Lower lobe of right lung (tissue), 2 donors: ENCODE data around the gene E2F3. TPM values are rescaled to one million over a fixed set of nuclear protein-coding genes. Genes with fewer than 3 reads are reported as not detected.

Experiments
- ATAC-seq, 2 donors: fragments of 200-7000 bp; cut with Tn5 transposase; one replicate each; pipeline ENCODE4 v1.9.1; 2020 to 2022; ENCODE audit warnings: mild to moderate bottlenecking in 2 of 2, moderate library complexity in 2 of 2
- DNase-seq: peaks from one replicate; pipeline ENCODE4 v3.0.0-alpha.2; 2020
- H3K27ac ChIP-seq: fragments of 200-600 bp; one replicate; pipeline ENCODE4 v1.8.0; 2022
- H3K27me3 ChIP-seq: fragments of 200-600 bp; one replicate; pipeline ENCODE4 v1.8.0; 2022; ENCODE audit warnings: low read depth
- H3K36me3 ChIP-seq: fragments of 200-600 bp; one replicate; pipeline ENCODE4 v1.8.0; 2022; ENCODE audit warnings: mild to moderate bottlenecking
- H3K4me1 ChIP-seq: fragments of 200-600 bp; one replicate; pipeline ENCODE4 v1.8.0; 2022
- H3K4me3 ChIP-seq: fragments of 200-600 bp; one replicate; pipeline ENCODE4 v1.8.0; 2022; ENCODE audit warnings: mild to moderate bottlenecking
- H3K9me3 ChIP-seq: fragments of 200-600 bp; one replicate; pipeline ENCODE4 v1.8.0; 2022
- intact Hi-C: fragments of 100-400 bp; cut with DNase I; formaldehyde crosslinking; loops from one replicate; pipeline ENCODE4 v1.11.0; 2022
- total RNA-seq: library from RNA; stranded (reverse); fragmentation: NEBNext Ultra II Directional; extraction: Animal tissue kit (Norgen Biotek cat#: 25700); gene quantifications from one replicate; pipeline ENCODE4 v1.2.1, GENCODE V29; 2021
- TF ChIP-seq, protein P1 (sequence below): fragments of 200-600 bp; IDR thresholded peaks from one replicate; pipeline ENCODE4 v1.8.0; 2022; ENCODE audit warnings: antibody characterized with exemption, mild to moderate bottlenecking
- donor health status: DM: no; HTN: yes; CAD: no; lungs with severe emphysema.

E2F3 gene
- total RNA-seq, 1 donor from 2014 or later = 9.8 TPM

DNA sequence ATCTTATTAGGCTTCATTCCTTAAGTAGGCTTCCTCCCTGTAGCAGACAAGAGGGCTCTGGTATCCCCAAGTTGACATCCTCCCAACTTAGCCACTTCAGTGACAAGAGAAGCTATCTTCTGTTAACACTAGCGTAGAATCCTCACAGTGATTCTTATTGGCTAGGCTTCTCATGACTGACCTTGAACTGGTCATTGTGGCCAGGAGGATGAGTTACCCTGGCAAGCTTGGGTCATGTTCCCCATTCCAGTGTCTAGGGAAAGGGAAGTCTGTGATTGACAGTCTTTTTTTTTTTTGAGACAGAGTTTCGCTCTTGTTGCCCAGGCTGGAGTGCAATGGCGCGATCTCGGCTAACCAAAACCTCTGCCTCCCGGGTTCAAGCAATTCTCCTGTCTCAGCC, 139.7 kb downstream of the E2F3 start:
- TF ChIP-seq, protein P1, sequence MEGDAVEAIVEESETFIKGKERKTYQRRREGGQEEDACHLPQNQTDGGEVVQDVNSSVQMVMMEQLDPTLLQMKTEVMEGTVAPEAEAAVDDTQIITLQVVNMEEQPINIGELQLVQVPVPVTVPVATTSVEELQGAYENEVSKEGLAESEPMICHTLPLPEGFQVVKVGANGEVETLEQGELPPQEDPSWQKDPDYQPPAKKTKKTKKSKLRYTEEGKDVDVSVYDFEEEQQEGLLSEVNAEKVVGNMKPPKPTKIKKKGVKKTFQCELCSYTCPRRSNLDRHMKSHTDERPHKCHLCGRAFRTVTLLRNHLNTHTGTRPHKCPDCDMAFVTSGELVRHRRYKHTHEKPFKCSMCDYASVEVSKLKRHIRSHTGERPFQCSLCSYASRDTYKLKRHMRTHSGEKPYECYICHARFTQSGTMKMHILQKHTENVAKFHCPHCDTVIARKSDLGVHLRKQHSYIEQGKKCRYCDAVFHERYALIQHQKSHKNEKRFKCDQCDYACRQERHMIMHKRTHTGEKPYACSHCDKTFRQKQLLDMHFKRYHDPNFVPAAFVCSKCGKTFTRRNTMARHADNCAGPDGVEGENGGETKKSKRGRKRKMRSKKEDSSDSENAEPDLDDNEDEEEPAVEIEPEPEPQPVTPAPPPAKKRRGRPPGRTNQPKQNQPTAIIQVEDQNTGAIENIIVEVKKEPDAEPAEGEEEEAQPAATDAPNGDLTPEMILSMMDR = no peak
- peaks cover 8% of the 10 kb centered on the region for H3K4me1 ChIP-seq
- ATAC-seq (peak; percentile 48 to 77), DNase-seq (no peak)
- no peaks in the 10 kb centered on the region for H3K9me3 ChIP-seq
- H3K27ac ChIP-seq = no peak overlapping the region
- H3K4me3 ChIP-seq = no peak overlapping the region
- intact Hi-C loops = no loop called here
- no peaks in the 10 kb centered on the region for H3K27me3 ChIP-seq
- peaks cover 36% of the 10 kb centered on the region for H3K36me3 ChIP-seq

DNA sequence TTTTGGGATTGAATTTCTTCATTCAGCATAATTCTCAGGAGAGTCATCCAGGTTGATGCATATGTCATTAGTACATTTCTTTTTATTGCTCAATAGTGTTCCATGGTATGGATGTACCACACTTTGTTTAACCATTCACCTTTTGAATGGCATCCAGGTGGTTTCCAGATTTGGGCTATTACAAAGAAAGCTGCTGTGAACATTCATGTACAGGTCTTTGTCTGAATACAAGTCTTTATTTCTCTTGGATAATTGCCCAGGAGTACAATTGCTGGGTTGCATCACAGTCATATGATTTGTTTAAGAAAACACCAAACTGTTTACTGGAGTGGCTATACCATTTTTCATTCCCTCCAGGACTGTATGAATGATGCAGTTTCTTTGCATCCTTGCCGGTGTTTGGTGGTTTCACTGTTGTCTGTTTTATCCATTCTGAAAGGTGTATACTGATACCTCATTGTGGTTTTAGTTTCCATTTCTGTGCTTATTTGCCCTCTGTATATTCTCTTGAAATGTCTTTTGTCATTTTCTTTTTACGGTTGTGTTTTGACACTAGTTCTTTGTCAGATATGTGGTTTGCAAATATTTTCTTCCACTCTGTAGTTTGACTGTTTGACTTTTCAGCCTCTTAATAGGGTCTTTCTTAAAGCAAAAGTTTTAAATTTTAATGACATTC, 141.4 kb downstream of the E2F3 start:
- TF ChIP-seq, protein P1 = no peak
- H3K27ac ChIP-seq = no peak overlapping the region
- H3K27me3 ChIP-seq = no peaks in the 10 kb centered on the region
- H3K36me3 ChIP-seq = peaks cover 52% of the 10 kb centered on the region
- ATAC-seq = no peak
- H3K9me3 ChIP-seq = no peaks in the 10 kb centered on the region
- peaks cover 8% of the 10 kb centered on the region for H3K4me1 ChIP-seq
- intact Hi-C loops = no loop called here
- H3K4me3 ChIP-seq = no peak overlapping the region
- DNase-seq = no peak

Other genes with a start within 250 kb of the E2F3 start
- 13.1 TPM for gene MBOAT1, start 189.4 kb upstream of the E2F3 start, total RNA-seq
- gene CDKAL1, start 132.6 kb downstream of the E2F3 start, total RNA-seq = 16.0 TPM